SK-N-SH (cell line): ENCODE measurements around the gene IFI16. TPM values are rescaled to one million over a fixed set of nuclear protein-coding genes. Genes with fewer than 3 reads are reported as not detected.
A peak's percentile ranks its signal among the peaks of the same experiment; 100 is the strongest.

Experiments used
- CTCF ChIA-PET: fragments of 300-600, 350-600 bp; formaldehyde crosslinking; extraction: SDS; loops from one replicate; lab custom pipeline; 2021; lab: Yijun Ruan, JAX
- POLR2A ChIA-PET: fragments of 350-600 bp; sonication (Branson Sonifier 250); formaldehyde crosslinking; extraction: SDS; loops from one replicate; lab custom pipeline; 2020; ENCODE audit warnings: antibody characterized with exemption, inconsistent platforms; lab: Yijun Ruan, JAX
- DNase-seq: peaks from one replicate; pipeline ENCODE4 v3.0.0; 2012
- H2AFZ ChIP-seq: fragments of 200-600 bp; sonication (generic); 2 replicates; pipeline ENCODE4 v1.8.1; 2016; ENCODE audit warnings: antibody characterized with exemption, mild to moderate bottlenecking, low read depth
- H3F3A ChIP-seq: fragments of 200-600 bp; sonication (generic); replicated peaks from 2 replicates; pipeline ENCODE3; 2016; ENCODE audit warnings: antibody characterized with exemption, mild to moderate bottlenecking; ENCODE audit not compliant: insufficient read depth
- H3K27ac ChIP-seq, 2 experiments: fragments of 200-500 bp in 1 of 2; fragments of 200-600 bp in 1 of 2; sonication (Bioruptor generic) in 1 of 2; sonication (generic), shearing (Covaris generic) in 1 of 2; 2 replicates each; pipeline versions ENCODE4 v1.5.1 to v1.6.1; 2014 to 2016; ENCODE audit warnings: low read depth in 2 of 2, inconsistent platforms in 1 of 2, low read length in 1 of 2, mild to moderate bottlenecking in 1 of 2, mixed read lengths in 1 of 2
- H3K27me3 ChIP-seq: fragments of 200-600 bp; sonication (generic), shearing (Covaris generic); 2 replicates; pipeline ENCODE4 v1.6.1; 2016; ENCODE audit warnings: mixed run types; ENCODE audit not compliant: insufficient read depth
- H3K36me3 ChIP-seq, 2 experiments: fragments of 200-500 bp in 1 of 2; fragments of 200-600 bp in 1 of 2; sonication (Bioruptor generic) in 1 of 2; sonication (generic) in 1 of 2; replicated peaks in 1 of 2; 2 replicates each; pipeline versions ENCODE3 to v1.5.1; 2014 to 2016; ENCODE audit warnings: low read length in 1 of 2, mild to moderate bottlenecking in 1 of 2; ENCODE audit not compliant: insufficient read depth in 2 of 2, control insufficient read depth in 1 of 2
- H3K4me1 ChIP-seq, 2 experiments: fragments of 200-500 bp in 1 of 2; fragments of 200-600 bp in 1 of 2; sonication (Bioruptor generic) in 1 of 2; sonication (generic), shearing (Covaris generic) in 1 of 2; 2 replicates each; pipeline versions ENCODE4 v1.5.1 to v1.6.1; 2014 to 2016; ENCODE audit warnings: low read depth in 1 of 2, low read length in 1 of 2, mixed run types in 1 of 2; ENCODE audit not compliant: insufficient read depth in 2 of 2, control insufficient read depth in 1 of 2
- H3K4me2 ChIP-seq: fragments of 200-600 bp; sonication (generic), shearing (Covaris generic); 2 replicates; pipeline ENCODE4 v1.6.1; 2017; ENCODE audit warnings: mixed run types
- H3K4me3 ChIP-seq, 2 experiments: fragments of 200-500 bp in 1 of 2; fragments of 200-600 bp in 1 of 2; sonication (Bioruptor generic) in 1 of 2; sonication (generic), shearing (Covaris generic) in 1 of 2; 2 replicates each; pipeline versions ENCODE4 v1.5.1 to v1.8.1; 2014 to 2016; ENCODE audit warnings: low read depth in 2 of 2, inconsistent platforms in 1 of 2, low read length in 1 of 2, mild to moderate bottlenecking in 1 of 2, mixed read lengths in 1 of 2, moderate library complexity in 1 of 2
- H3K79me2 ChIP-seq: fragments of 200-600 bp; sonication (generic); 2 replicates; pipeline ENCODE4 v1.8.1; 2017; ENCODE audit warnings: mild to moderate bottlenecking; ENCODE audit not compliant: insufficient read depth
- H3K9ac ChIP-seq: fragments of 200-600 bp; sonication (generic); 2 replicates; pipeline ENCODE4 v1.6.1; 2017; ENCODE audit warnings: mixed run types
- H3K9me2 ChIP-seq: fragments of 200-600 bp; sonication (generic); 2 replicates; pipeline ENCODE4 v1.6.1; 2017; ENCODE audit warnings: mixed run types
- H3K9me3 ChIP-seq: fragments of 200-600 bp; sonication (generic); 2 replicates; pipeline ENCODE4 v1.6.1; 2017; ENCODE audit warnings: mixed run types, mild to moderate bottlenecking, moderate library complexity
- H4K20me1 ChIP-seq: fragments of 200-600 bp; sonication (generic); 2 replicates; pipeline ENCODE4 v1.6.1; 2017; ENCODE audit warnings: mild to moderate bottlenecking, mixed run types; ENCODE audit not compliant: insufficient read depth
- CHD2 ChIP-seq: fragments of 150-350 bp; IDR thresholded peaks from 2 replicates; pipeline ENCODE4 v1.6.1; 2018; ENCODE audit warnings: low read length; ENCODE audit not compliant: partially characterized antibody
- ELF1 ChIP-seq: IDR thresholded peaks from 2 replicates; pipeline ENCODE4 v1.4.0; 2012
- EZH2phosphoT487 ChIP-seq: fragments of 200-600 bp; sonication (generic); IDR thresholded peaks from 2 replicates; pipeline ENCODE4 v1.6.1; 2017; ENCODE audit warnings: low read depth, mixed run types, mild to moderate bottlenecking, antibody characterized with exemption, moderate library complexity, borderline replicate concordance
- FOXJ3 ChIP-seq: sonication (generic); formaldehyde crosslinking; IDR thresholded peaks from 2 replicates; pipeline ENCODE4 v1.5.1; 2020; ENCODE audit warnings: mild to moderate bottlenecking, missing genetic modification reagents
- FOXM1 ChIP-seq: IDR thresholded peaks from 2 replicates; pipeline ENCODE4 v1.4.0; 2012; ENCODE audit warnings: low read depth, mild to moderate bottlenecking
- MEF2A ChIP-seq: IDR thresholded peaks from 2 replicates; pipeline ENCODE4 v1.4.0; 2012; ENCODE audit warnings: low read depth, borderline replicate concordance
- MXI1 ChIP-seq: IDR thresholded peaks from 2 replicates; pipeline ENCODE4 v1.6.1; 2012; ENCODE audit warnings: mild to moderate bottlenecking, low read depth, low read length, improper control_type of control experiment
- NFIC ChIP-seq: IDR thresholded peaks from 2 replicates; pipeline ENCODE4 v1.4.0; 2012; ENCODE audit warnings: borderline replicate concordance
- PBX3 ChIP-seq: IDR thresholded peaks from 2 replicates; pipeline ENCODE4; 2012
- RAD21 ChIP-seq: IDR thresholded peaks from 2 replicates; pipeline ENCODE4 v1.6.1; 2012; ENCODE audit warnings: mild to moderate bottlenecking, low read length
- RCOR1 ChIP-seq: fragments of 150-350 bp; IDR thresholded peaks from 2 replicates; pipeline ENCODE4 v1.6.1; 2017; ENCODE audit warnings: antibody characterized with exemption, low read length
- RFX5 ChIP-seq: IDR thresholded peaks from 2 replicates; pipeline ENCODE4 v1.6.1; 2012; ENCODE audit warnings: mild to moderate bottlenecking, improper control_type of control experiment, low read length
- SMC3 ChIP-seq: IDR thresholded peaks from 2 replicates; pipeline ENCODE4 v1.6.1; 2012; ENCODE audit warnings: low read depth, low read length, improper control_type of control experiment
- TAF1 ChIP-seq: IDR thresholded peaks from 2 replicates; pipeline ENCODE4 v1.6.1; 2012; ENCODE audit warnings: low read depth, mild to moderate bottlenecking, low read length, moderate library complexity, borderline replicate concordance
- TCF12 ChIP-seq: IDR thresholded peaks from 2 replicates; pipeline ENCODE4 v1.4.0; 2012
- YY1 ChIP-seq: IDR thresholded peaks from 2 replicates; pipeline ENCODE4 v1.4.0; 2012; ENCODE audit warnings: low read depth, mild to moderate bottlenecking
- ZBTB33 ChIP-seq: IDR thresholded peaks from 2 replicates; pipeline ENCODE4 v1.4.0; 2012; ENCODE audit warnings: low read depth, borderline replicate concordance
- WGBS: methylation state at CpG from one replicate; pipeline ENCODE4 v1.1.6; 2017; ENCODE audit warnings: low lambda C conversion rate; 5-methylcytosine and 5-hydroxymethylcytosine counted together
- polyA plus RNA-seq, 3 experiments: library from polyadenylated mRNA; depleted of rRNA; stranded (reverse); fragments of >200 nt; gene quantifications; 2 replicates each; pipeline ENCODE4 v1.2.3, GENCODE V29; 2012

The IFI16 gene
- polyA plus RNA-seq, 1 of the 3 experiments (the other 2 are of a cell fraction): 56.1 TPM

- no peak for DNase-seq
- H3K9me2 ChIP-seq: no peaks in the 10 kb centered on the region
- WGBS: 60% methylated on average over 3 of the region's 3 CpGs
- peaks cover 0 to 8% of the 10 kb centered on the region in 2 experiments; a peak in 3 of 4 replicates for H3K4me1 ChIP-seq
- H4K20me1 ChIP-seq: no peaks in the 10 kb centered on the region
- peaks cover 37 to 42% of the 10 kb centered on the region in 2 experiments for H3K36me3 ChIP-seq
- no peaks in the 10 kb centered on the region for H3K9me3 ChIP-seq
- H3F3A ChIP-seq: peaks cover 25% of the 10 kb centered on the region
- no peaks in the 10 kb centered on the region for H3K27me3 ChIP-seq
- TF ChIP-seq MEF2A (no peak), TAF1 (no peak), CHD2 (no peak), RCOR1 (no peak), PBX3 (no peak), FOXM1 (no peak), MXI1 (no peak), SMC3 (no peak), TCF12 (no peak), YY1 (no peak), EZH2phosphoT487 (no peak), FOXJ3 (CRISPR knock-in tag) (no peak), RAD21 (no peak), RFX5 (no peak), NFIC (no peak), ELF1 (no peak), ZBTB33 (no peak)
- POLR2A ChIA-PET: no interaction called here
- CTCF ChIA-PET: no interaction called here
- H3K9ac ChIP-seq: no peak overlapping the region
- H3K4me3 ChIP-seq: no peak overlapping the region
- H3K27ac ChIP-seq: no peak overlapping the region
- H2AFZ ChIP-seq: no peak overlapping the region
- peaks cover 59% of the 10 kb centered on the region for H3K79me2 ChIP-seq
- no peak overlapping the region for H3K4me2 ChIP-seq
These were observed 4.4 kb downstream of the IFI16 start for GRCh38 chr1:159014003-159014571.

DNA sequence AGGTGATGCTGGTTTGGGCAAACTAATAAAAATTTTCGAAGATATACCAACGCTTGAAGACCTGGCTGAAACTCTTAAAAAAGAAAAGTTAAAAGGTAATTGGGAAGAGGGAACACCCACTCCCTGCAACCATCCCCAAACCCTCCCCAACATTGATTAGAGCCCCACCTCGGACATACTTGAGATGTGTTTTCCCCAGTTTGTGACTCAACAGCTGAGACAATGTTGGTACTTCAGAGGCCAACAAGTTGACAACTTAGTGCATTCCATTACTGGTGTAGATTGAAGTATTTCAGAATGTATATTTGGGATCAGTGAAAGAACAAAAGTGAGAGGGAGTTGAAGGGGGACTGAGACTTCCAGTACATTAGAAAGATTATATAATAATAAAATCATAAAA lies 5.1 kb downstream of the IFI16 start:
- H3K79me2 ChIP-seq: peaks cover 59% of the 10 kb centered on the region
- H3K9me2 ChIP-seq: no peaks in the 10 kb centered on the region
- no peak overlapping the region for H3K9ac ChIP-seq
- POLR2A ChIA-PET: no interaction called here
- H3K4me2 ChIP-seq: no peak overlapping the region
- no peak for DNase-seq
- H3K4me1 ChIP-seq: peaks cover 0 to 5% of the 10 kb centered on the region in 2 experiments; a peak in 3 of 4 replicates
- H3K4me3 ChIP-seq: no peak overlapping the region
- H3K27ac ChIP-seq: peak overlapping the region in 1 of 2 experiments; percentile 74; a peak in 3 of 4 replicates
- CTCF ChIA-PET: no interaction called here
- H3K36me3 ChIP-seq: peaks cover 40 to 46% of the 10 kb centered on the region in 2 experiments
- WGBS: 57% methylated on average over 3 of the region's 3 CpGs
- H3K9me3 ChIP-seq: no peaks in the 10 kb centered on the region
- no peaks in the 10 kb centered on the region for H4K20me1 ChIP-seq
- no peak for TF ChIP-seq MXI1
- TF ChIP-seq, all 33 proteins: peak for 0
- no peaks in the 10 kb centered on the region for H3K27me3 ChIP-seq
- H2AFZ ChIP-seq: no peak overlapping the region
- H3F3A ChIP-seq: peaks cover 20% of the 10 kb centered on the region
